PC-3 (cell line): Measurements from ENCODE around the gene NOL6.

Experiments used
- CTCF ChIP-seq: fragments of 300-600 bp; sonication (generic); conservative IDR thresholded peaks from 2 replicates; pipeline ENCODE4 v1.5.1; 2017; ENCODE audit warnings: antibody characterized with exemption, low read depth, mild to moderate bottlenecking, low read length
- EZH2 ChIP-seq: fragments of 300-600 bp; sonication (generic); IDR thresholded peaks from one replicate; pipeline ENCODE4 v1.6.1; 2017; ENCODE audit warnings: antibody characterized with exemption, mild to moderate bottlenecking, low read length; ENCODE audit not compliant: unreplicated experiment
- EZH2phosphoT487 ChIP-seq: fragments of 300-600 bp; sonication (generic); IDR thresholded peaks from 2 replicates; pipeline ENCODE4 v1.6.1; 2018; ENCODE audit warnings: mild to moderate bottlenecking, antibody characterized with exemption, low read length, borderline replicate concordance

DNA sequence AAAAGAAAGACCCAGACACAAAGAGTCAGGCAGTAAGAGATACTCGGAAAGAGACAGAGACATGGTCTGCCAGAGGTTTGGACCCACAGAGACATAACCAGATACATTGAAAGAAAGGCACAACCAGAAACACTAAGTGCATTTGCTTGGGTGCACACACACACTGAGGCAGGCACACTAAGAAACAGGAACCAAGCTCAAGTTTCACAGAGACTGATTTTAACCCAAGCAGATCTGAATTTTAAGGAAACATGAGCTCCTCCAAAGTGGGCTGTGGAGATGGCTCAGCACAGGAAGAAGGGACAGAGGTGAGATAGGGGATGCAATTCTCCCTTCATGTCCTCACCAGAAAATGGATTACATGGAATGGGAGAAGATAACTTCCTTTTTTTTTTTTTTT lies 35.8 kb downstream of the NOL6 start:
- TF ChIP-seq CTCF (no peak), EZH2 (no peak), EZH2phosphoT487 (no peak)
